NCI-H146 treated with DMSO at 0.1 percent for 48 hours (cell line): ENCODE data around the gene KLHDC4.
"Not testable (repeated sequence)": the region's sequence is repeated elsewhere in the genome, so short reads cannot be mapped to it uniquely, and the experiment has no call there.

Experiments used
- DNase-seq: peaks from one replicate; lab custom pipeline; 2025; ENCODE audit not compliant: unreplicated experiment; lab: John Stamatoyannopoulos, UW

The KLHDC4 gene

GRCh38 chr16:87685766-87686165, 80.0 kb downstream of the KLHDC4 start:
- DNase-seq, result no peak

DNA sequence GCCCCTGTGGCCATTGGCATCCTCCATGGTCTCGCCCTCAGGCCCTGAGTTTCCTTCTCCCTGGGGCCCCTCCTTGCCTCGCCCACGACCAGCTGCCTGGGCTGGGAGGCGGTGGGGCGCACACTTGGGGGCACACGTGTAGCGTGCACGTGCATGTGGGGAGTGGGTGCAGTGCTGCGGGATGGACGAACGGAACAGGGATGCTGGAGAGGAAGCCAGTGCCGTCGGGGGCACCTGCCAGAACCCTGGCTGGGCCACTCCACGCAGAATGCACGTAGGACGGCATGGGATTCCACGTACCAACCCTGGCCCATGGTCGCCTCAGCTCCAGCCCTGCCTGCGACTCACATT, 80.4 kb downstream of the KLHDC4 start:
- DNase-seq, result no peak

DNA sequence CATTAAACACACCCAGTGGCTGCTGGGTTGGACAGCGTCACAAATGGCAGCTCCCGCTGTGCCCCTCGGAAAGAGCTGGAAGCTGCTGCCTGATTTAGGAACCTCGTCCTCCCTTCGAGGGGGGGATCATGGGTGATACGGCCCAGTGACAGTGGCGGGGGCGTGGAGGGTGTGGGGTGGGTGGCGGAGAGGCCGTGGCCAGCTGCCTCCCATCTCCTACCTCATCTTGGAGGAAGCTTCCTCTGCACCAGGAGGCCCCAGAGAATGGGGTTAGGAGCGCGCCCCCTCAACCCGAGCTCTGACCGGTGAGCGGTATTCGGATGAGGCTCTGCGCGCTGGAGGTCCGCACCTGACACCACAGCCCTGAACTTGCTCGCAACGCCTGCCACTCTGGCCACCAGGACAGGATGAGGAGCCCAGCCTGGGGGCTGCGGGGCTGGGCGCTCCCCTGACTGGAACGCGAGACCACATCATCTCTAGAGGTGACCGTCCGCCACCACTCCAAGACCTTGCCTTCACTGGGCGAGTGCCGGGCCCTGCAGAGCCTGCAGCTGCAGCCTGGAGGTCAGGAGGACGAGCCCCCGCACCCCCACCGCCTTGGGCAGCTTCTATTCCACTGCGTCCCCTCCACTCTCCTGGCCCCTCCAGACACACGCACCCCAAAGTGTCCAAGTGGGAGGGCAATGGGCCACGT, 80.9 kb downstream of the KLHDC4 start:
- no peak for DNase-seq

GRCh38 chr16:87684106-87684677, 81.6 kb downstream of the KLHDC4 start:
- DNase-seq, result no peak

- no peak for DNase-seq
Observed at GRCh38 chr16:87682852-87683399, 82.9 kb downstream of the KLHDC4 start.

- DNase-seq, result no peak
Observed at GRCh38 chr16:87681981-87682570, 83.7 kb downstream of the KLHDC4 start.

GRCh38 chr16:87681051-87681602, 84.7 kb downstream of the KLHDC4 start:
- not testable (repeated sequence) for DNase-seq

GRCh38 chr16:87680272-87680644, 85.5 kb downstream of the KLHDC4 start:
- no peak for DNase-seq

DNA sequence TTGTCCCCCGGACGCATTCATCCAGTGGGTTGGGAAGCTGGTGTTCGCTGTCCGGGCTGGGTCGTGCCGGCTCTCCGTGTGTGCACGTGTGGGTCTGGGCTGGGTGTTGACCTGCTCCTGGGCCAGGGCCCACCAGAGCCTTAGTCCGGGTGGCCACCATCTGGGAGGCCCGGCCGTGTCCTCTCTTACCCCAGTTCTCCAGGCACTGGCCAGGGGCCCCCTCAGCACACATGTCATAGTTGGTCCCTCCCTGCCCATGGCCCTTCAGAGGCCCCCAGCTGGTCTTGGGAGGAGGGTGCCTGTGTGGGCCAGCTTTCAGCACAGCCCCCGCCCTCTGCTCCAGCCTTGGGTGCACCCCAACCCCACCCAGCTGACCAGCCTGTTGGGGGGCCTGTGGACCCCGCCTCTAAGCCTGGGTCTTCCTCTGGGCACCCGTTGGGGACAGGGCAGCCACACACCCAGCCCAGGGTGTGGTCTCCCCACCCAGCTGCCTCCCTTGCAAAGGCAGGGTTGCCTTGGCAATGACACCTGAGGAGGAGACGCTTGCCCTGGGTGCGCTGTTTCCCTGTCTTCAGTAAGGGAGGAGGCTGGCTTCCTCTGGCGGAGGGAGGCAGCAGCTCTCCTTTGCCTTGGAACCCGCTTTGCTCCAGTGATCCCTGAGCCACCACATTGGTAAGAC, 86.1 kb downstream of the KLHDC4 start:
- no peak for DNase-seq

- no peak for DNase-seq
Observed at GRCh38 chr16:87678618-87679017, 87.2 kb downstream of the KLHDC4 start.

- DNase-seq, result no peak
Observed at GRCh38 chr16:87677830-87678229, 88.0 kb downstream of the KLHDC4 start.

- no peak for DNase-seq
Observed at GRCh38 chr16:87675111-87675719, 90.6 kb downstream of the KLHDC4 start.

DNA sequence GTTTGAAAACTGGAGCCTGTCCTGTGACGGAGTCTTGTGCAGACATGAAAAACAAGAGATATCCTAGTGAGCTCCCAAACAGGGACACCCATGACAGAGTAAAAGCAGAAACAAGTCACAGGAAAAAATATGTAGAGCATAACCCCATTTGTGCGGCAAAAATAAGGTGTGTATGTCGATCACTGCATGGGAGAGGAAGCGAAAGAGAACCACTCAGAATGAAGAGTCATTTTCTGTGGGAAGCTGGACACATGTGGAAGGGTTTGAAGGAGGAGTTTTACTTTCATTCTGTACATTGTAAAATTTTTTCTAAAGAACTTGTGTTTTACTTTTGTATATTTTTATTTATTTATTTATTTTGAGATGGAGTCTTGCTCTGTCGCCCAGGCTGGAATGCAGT, 91.4 kb downstream of the KLHDC4 start:
- no peak for DNase-seq

DNA sequence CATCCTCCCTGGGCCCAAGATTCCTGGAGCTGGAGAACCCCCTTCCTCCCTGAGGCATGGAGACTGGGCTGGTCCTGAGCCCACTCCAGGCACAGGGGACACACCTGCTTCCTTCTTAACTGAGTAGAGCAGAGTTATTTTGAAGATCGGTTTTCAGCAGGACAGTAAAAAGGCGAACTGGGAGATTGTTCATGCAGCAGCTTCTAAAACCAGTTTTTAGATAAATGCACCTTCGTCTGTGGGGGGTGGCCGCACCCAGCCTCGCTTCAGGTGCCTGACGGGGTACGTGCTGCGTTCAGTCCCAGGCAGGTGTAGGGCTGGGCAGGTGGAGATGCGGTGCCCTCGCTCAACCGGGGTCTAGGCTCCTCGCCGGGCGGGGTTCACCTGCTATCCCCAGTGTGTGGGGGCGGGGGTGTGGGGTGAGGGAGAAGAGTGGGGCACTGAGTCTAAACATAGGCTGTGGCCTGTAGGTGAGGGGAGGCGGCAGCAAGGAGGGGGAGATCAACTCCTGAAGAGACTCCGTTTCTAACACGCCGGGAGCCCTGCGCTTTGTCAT, 94.0 kb downstream of the KLHDC4 start:
- no peak for DNase-seq

DNA sequence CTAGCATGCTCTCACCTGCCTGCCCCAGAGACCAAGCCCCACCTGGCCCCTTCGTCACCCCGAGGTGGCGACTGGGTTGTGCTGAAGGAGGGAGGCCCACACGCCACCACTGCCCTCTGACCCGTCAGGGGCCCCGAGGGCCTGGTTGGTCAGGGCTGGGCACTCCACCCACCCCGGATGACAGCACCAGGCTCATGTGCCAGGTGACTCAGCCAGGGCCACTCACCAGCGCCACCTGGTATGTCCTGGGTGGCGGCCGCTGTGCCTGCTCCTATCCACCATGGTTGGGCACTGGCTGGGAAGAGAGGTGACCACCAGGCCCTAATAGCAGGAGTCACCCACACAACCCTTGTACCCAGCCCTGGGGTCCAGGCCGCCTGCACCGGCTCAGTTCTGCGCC, 94.6 kb downstream of the KLHDC4 start:
- DNase-seq, result no peak

DNA sequence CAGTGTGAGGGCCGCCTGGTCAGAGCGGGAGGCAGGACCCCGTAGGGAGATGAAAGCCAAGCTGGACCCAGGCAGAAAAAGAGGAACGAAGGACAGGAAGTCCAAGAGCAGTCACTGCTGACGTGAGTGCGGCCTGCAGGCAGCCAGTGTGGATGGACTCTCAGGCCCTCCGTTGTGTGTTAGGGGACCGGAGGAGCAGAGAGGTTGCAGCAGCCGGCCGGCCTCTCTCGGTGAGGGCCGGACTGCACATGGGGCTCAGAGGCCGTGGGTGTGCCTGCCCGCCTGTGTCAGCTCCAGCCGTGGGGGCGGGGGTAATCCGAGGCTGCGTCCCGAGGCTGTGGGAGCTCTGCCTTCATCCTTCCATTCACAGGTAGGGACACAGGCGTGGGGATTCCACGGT, 96.1 kb downstream of the KLHDC4 start:
- DNase-seq, result no peak

DNA sequence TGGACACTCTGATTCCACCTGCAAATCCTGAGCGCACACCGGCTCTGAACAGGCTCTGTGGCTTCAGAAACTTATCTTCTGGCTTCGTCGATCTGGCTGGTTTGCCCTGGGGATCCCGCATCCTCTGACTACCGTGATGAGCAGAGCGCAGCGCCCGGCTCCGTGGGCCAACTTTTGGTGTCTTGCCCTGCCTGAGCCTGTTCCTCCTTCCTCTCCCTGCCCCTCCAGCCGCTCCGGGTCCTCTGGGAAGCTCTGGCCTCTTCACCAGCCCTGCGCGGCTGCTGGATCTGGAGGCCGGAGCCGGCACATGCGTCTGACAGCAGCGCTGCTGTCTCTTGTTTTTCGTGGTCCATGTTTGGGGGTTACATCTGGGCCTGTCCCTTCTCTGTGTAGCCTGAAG, 97.8 kb downstream of the KLHDC4 start:
- DNase-seq, result no peak

DNA sequence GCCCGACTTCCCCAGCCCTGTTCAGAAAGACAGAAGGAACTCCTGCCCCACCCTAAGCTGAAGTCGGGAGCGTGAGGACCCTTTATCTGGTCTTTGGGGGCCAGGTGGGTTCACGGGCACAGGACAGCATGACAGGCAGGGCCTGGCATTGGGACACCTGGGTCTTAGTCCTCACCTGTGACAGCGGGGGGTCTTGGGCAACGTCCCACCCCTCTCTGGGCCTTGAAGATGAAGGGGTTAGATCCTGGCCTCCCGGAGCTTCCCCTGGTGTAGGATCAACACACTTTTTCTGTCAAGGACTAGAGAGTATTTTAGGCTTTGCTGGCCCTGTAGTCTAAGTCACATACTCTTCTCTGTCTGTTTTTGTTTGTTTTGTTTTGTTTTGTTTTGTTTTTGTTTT, 98.3 kb downstream of the KLHDC4 start:
- DNase-seq, result no peak

DNA sequence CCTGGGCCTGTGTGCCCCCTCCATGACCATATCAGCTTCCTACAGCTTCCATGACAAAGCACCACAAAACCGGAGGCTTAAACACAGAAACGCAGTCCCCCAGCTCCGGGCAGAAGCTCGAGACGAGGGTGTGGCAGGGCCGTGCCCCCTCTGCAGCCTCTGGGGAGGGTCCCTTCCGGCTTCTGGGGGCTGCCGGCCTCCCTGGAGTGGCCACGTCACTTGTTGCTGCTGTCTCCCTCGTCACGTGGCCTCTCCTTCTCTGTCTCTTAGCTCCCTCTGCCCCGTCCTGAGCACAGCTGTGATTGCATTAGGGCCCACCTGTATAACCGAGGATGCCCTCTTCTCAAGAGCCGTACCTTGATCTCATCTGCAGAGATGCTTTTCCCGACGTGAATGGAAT, 98.9 kb downstream of the KLHDC4 start:
- DNase-seq, result no peak

DNA sequence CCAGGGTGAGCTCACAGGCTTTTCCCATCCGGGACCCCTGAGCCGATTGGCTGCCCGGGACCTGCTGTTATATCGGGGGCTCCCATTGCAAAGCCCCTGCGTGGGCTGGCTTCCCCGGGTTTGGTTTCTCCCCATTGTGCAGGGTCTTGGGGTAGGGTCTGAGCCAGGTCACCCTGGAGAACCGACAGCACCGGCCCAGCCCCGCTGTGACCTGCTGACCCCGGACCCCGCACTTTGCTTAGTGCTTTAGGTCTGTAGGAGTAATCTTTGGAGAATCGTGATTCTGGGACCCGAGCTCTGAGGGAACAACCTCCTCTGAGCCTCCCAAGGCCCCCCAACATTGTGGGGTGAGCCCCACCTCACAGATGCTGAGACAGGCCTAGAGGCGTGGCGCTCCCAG, 100.6 kb downstream of the KLHDC4 start:
- no peak for DNase-seq

- no peak for DNase-seq
Observed at GRCh38 chr16:87664792-87665191, 101.0 kb downstream of the KLHDC4 start.
